GM19324 (cell line): Measurements from ENCODE around the gene INTS1.

Experiments used
- ATAC-seq: cut with Tn5 transposase; IDR thresholded peaks from one replicate; pipeline ENCODE4 v1.9.1; 2021; ENCODE audit warnings: mild to moderate bottlenecking, moderate library complexity; ENCODE audit not compliant: unreplicated experiment, low FRiP score

The INTS1 gene

GRCh38 chr7:1511444-1512422, 7.5 kb upstream of the INTS1 start:
- ATAC-seq: no peak

- no peak for ATAC-seq
Measured at GRCh38 chr7:1510780-1511154, 6.6 kb upstream of the INTS1 start.

- no peak for ATAC-seq
Measured at GRCh38 chr7:1509226-1509625, 5.0 kb upstream of the INTS1 start.

- no peak for ATAC-seq
Measured at GRCh38 chr7:1508277-1508758, 4.1 kb upstream of the INTS1 start.

- no peak for ATAC-seq
Measured at GRCh38 chr7:1505731-1506550, 1.8 kb upstream of the INTS1 start.

GRCh38 chr7:1503390-1503789, 799 bp downstream of the INTS1 start:
- no peak for ATAC-seq

- no peak for ATAC-seq
Measured at GRCh38 chr7:1502845-1503244, 1.3 kb downstream of the INTS1 start.

GRCh38 chr7:1501487-1502270, 2.5 kb downstream of the INTS1 start:
- ATAC-seq: no peak

GRCh38 chr7:1500064-1500807, 4.0 kb downstream of the INTS1 start:
- no peak for ATAC-seq

GRCh38 chr7:1499367-1500029, 4.7 kb downstream of the INTS1 start:
- ATAC-seq: no peak

GRCh38 chr7:1498370-1499305, 5.6 kb downstream of the INTS1 start:
- ATAC-seq: no peak

- no peak for ATAC-seq
Measured at GRCh38 chr7:1497293-1497927, 6.8 kb downstream of the INTS1 start.

GRCh38 chr7:1496531-1497292, 7.5 kb downstream of the INTS1 start:
- ATAC-seq: no peak

- ATAC-seq: no peak
Measured at GRCh38 chr7:1495564-1496242, 8.5 kb downstream of the INTS1 start.

GRCh38 chr7:1494866-1495563, 9.2 kb downstream of the INTS1 start:
- no peak for ATAC-seq

- ATAC-seq: no peak
Measured at GRCh38 chr7:1494447-1494846, 9.7 kb downstream of the INTS1 start.
